VCaP (cell line): Measurements from ENCODE around the gene TBC1D10A.
A peak's percentile ranks its signal among the peaks of the same experiment; 100 is the strongest.

ENCODE experiments used
- H3K27ac ChIP-seq: fragments of 450-650 bp; 2 replicates; pipeline ENCODE4 v1.5.1; 2017
- TF ChIP-seq, protein P1 (sequence below): fragments of 450-650 bp; conservative IDR thresholded peaks from 2 replicates; pipeline ENCODE4 v1.5.1; 2017; ENCODE audit warnings: mild to moderate bottlenecking, moderate library complexity

The TBC1D10A gene

DNA sequence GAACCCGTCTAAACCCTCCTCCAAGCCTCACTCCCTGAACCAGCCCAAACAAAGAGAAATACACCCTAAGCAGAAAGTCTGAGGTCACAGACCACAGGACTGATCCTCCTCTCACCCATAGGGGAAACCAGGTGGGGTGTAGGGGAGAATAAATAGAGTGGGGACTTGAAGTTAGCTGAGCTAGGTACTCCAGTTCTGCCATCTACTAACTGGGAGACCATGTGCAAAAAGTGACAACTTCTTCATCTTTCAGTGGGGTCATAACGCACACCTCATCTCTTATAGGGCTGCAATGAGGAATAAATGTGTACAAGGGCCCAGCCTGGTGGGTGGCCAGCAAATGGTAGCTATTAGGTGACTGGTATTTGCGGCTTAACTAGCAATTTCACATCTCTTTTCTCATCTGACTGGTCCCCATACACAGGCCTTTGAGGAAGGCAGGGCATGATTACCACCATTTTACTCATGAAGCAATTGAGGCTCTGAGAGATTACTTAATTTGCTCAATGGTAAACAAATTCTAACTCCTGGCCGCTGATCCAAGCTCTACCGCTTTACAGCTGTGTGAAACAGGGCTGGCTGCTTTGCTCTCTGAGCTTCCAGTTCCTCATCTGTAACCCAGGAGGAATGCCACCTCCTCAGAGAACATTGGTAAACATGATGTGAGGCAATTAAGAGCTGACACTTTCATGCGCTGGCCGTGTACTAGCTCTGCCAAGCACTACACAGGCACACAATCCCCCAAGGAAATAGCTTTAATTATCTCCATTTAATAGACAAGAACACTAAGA, 16.6 kb downstream of the TBC1D10A start:
- TF ChIP-seq, protein P1, sequence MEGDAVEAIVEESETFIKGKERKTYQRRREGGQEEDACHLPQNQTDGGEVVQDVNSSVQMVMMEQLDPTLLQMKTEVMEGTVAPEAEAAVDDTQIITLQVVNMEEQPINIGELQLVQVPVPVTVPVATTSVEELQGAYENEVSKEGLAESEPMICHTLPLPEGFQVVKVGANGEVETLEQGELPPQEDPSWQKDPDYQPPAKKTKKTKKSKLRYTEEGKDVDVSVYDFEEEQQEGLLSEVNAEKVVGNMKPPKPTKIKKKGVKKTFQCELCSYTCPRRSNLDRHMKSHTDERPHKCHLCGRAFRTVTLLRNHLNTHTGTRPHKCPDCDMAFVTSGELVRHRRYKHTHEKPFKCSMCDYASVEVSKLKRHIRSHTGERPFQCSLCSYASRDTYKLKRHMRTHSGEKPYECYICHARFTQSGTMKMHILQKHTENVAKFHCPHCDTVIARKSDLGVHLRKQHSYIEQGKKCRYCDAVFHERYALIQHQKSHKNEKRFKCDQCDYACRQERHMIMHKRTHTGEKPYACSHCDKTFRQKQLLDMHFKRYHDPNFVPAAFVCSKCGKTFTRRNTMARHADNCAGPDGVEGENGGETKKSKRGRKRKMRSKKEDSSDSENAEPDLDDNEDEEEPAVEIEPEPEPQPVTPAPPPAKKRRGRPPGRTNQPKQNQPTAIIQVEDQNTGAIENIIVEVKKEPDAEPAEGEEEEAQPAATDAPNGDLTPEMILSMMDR, result no peak
- peak overlapping the region; percentile 85 for H3K27ac ChIP-seq

DNA sequence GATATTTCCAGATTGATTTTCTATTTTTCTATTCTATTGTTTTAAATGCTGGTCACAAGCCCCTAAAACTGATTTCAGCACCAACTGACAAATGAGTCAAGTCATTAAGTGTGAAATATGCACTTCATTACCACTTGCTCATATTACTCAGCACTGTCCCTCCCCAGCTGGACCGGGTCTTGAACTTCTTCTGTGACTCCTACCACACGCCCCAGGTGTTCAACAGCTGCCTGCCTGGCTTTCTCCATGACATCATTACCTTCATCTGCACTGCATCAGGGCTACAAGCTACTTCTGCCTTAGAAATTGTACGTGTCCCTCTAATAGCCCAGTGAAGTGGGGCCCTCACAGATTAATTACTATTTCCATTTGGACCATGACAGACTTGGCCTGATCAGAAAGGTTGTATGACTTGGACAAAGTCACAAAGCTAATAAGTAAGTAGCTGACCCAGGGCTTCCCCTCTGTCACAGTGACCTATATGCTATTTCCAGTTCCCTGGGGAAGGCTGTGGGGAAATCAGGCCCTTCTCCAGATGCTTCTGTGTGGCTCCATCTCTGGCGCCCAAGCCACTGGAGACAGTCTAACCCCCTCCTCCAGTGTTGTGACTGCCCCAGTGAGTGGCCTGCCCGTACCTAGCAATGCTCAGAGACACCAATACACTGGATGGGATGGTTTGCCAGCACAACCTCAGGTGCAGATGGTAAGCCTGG, 18.1 kb downstream of the TBC1D10A start:
- TF ChIP-seq, protein P1, result no peak
- peak overlapping the region; percentile 85 for H3K27ac ChIP-seq

DNA sequence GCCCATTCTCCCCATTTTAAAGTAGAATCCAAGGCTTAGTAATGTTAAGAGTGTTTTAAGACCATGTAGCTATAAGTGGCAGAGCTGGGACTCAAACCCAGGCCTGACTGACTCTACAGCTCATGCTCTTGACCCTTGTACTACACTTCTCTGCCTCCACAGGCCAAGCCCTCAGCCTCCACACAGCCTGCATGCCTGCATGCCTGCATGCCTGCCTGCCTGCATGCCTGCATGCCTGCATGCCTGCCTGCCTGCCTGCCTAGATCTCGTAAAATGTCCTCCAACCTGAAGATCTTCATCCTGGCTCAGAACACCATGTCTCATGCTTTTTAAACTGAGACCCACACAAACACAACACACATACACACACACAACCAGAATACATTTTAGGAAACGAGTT, 18.6 kb downstream of the TBC1D10A start:
- H3K27ac ChIP-seq, result peak overlapping the region; percentile 85
- TF ChIP-seq, protein P1, result no peak

DNA sequence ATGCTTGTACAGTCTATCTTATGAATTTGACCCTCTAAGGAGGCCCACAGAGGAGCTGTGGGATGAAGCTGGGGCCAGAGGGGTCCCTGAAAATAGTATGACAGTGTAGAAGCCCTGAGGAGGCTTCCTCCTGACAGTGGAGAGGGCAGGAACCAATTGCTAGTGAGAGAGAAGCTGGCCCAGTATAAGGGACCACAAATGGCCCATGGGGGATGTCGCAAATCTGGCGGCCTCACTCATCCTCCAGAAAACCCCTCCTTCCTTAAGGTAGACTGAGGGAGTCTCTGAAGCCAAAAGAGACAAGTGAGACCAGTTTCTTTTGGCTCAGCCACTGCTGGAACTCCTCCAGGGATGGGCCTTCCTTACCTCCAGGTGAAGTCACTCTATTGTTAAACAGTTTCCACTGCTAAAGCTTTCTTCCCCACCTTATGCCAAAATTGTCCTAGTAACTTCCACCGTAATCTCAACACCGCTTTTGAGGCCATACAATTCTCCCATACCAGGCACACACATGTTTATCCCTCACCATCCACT, 19.6 kb downstream of the TBC1D10A start:
- peak overlapping the region; percentile 85 for H3K27ac ChIP-seq
- TF ChIP-seq, protein P1, result no peak

DNA sequence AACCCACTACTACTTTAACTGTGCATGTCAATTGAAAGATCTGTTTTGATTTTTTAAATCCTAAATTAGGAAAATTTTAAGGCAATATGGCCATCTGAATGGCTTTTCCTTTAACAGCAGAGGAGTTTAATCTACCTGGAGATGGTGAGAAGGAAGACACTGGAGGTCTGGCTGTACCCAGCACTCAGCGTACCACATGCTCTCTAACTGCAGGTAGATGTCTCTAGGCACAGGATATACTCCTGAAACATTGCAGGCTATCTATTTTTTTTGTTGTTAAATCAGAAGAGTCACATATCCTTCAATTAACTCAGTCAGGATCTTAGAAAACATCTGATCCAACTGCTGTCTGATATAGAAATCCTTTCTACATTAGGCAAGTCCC, 20.1 kb downstream of the TBC1D10A start:
- H3K27ac ChIP-seq, result peak overlapping the region; percentile 85
- TF ChIP-seq, protein P1, result no peak

DNA sequence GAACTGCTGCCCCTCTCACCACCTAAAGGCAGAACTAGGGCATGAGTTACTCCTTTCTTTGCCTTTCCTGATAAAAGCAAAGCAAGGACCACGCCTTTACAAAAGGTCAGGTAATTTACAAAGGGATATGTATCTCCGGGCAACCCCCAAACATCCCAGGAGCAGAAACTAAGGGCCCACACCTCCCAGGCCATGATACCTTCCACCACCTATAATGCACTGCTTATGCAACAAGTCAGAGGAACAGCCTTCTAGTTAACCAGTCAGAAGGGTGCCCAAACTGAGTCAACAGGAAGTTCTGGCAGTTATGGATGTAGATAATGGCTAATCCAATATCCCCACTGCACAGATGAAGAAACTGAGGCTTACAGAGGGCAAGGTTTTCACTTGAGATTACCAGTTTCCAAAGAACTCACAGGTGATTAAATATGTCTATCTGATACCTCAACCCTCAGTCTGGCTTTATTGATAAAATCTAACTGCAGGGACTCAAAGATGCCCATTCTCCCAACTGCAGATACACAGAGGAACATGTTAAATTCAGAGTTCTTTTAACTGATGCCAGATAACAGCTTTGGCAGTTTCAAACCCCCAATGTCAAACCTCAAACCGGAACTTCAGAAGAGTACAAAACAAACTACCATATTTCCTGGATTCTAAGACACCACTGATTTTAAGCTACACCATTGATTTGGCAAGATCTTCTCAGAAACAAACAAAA, 20.7 kb downstream of the TBC1D10A start:
- peak overlapping the region; percentile 85 for H3K27ac ChIP-seq
- TF ChIP-seq, protein P1, result no peak

DNA sequence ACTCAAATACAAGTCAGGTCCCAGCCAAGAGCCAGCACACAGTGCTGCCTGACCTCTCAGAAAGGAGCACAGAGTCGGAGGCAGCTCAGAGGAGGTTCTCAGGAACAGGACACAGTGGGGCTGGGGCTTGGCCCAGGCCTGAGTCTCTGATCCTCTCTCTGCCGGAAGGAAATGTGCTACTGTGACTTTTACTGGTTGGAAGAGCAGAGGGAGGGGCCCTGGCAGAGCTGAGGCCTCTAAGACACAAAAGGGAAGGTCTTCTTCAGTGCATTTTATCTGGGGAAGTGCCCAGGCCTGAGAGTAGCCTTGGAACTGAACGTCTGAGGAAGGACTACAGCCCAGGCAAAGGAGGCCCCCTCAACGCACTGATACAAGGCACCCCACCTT, 21.2 kb downstream of the TBC1D10A start:
- peak overlapping the region; percentile 85 for H3K27ac ChIP-seq
- TF ChIP-seq, protein P1, result no peak
